Endothelial cell (in vitro differentiated cells): ENCODE results near the gene PDE4D. TPM values are rescaled to one million over a fixed set of nuclear protein-coding genes. Genes with fewer than 3 reads are reported as not detected.

Experiments used
- DNase-seq: peaks from one replicate; pipeline ENCODE4 v3.0.0; 2021; ENCODE audit warnings: low spot score
- H3K27ac Mint-ChIP-seq: one replicate; pipeline ENCODE4 v1.8.0; 2021; ENCODE audit warnings: mixed read lengths, inconsistent platforms; ENCODE audit not compliant: unreplicated experiment
- H3K27me3 Mint-ChIP-seq: one replicate; pipeline ENCODE4 v1.8.0; 2021; ENCODE audit warnings: mild to moderate bottlenecking, moderate library complexity, mixed read lengths, inconsistent platforms; ENCODE audit not compliant: unreplicated experiment
- H3K36me3 Mint-ChIP-seq: one replicate; pipeline ENCODE4 v1.8.0; 2021; ENCODE audit warnings: mild to moderate bottlenecking, low read depth, mixed read lengths, inconsistent platforms; ENCODE audit not compliant: unreplicated experiment
- H3K4me1 Mint-ChIP-seq: one replicate; pipeline ENCODE4 v1.8.0; 2021; ENCODE audit warnings: mild to moderate bottlenecking, mixed read lengths, inconsistent platforms; ENCODE audit not compliant: unreplicated experiment
- H3K4me3 Mint-ChIP-seq: one replicate; pipeline ENCODE4 v1.8.0; 2021; ENCODE audit warnings: mild to moderate bottlenecking, mixed read lengths, inconsistent platforms; ENCODE audit not compliant: unreplicated experiment
- H3K9me3 Mint-ChIP-seq: one replicate; pipeline ENCODE4 v1.8.0; 2021; ENCODE audit warnings: mixed read lengths, inconsistent platforms; ENCODE audit not compliant: unreplicated experiment
- CTCF ChIP-seq: fragments of 200-600 bp; sonication (generic); IDR thresholded peaks from one replicate; pipeline ENCODE4 v1.5.0; 2021; ENCODE audit warnings: antibody characterized with exemption; ENCODE audit not compliant: unreplicated experiment
- total RNA-seq: library from RNA; stranded (reverse); fragmentation: NEBNext Ultra II Directional; extraction: Animal tissue kit (Norgen Biotek cat#: 25700); gene quantifications from one replicate; pipeline ENCODE4 v1.2.1, GENCODE V29; 2021; ENCODE audit not compliant: unreplicated experiment

Gene PDE4D
- total RNA-seq, 1 donor from 2014 or later: 9.4 TPM

DNA sequence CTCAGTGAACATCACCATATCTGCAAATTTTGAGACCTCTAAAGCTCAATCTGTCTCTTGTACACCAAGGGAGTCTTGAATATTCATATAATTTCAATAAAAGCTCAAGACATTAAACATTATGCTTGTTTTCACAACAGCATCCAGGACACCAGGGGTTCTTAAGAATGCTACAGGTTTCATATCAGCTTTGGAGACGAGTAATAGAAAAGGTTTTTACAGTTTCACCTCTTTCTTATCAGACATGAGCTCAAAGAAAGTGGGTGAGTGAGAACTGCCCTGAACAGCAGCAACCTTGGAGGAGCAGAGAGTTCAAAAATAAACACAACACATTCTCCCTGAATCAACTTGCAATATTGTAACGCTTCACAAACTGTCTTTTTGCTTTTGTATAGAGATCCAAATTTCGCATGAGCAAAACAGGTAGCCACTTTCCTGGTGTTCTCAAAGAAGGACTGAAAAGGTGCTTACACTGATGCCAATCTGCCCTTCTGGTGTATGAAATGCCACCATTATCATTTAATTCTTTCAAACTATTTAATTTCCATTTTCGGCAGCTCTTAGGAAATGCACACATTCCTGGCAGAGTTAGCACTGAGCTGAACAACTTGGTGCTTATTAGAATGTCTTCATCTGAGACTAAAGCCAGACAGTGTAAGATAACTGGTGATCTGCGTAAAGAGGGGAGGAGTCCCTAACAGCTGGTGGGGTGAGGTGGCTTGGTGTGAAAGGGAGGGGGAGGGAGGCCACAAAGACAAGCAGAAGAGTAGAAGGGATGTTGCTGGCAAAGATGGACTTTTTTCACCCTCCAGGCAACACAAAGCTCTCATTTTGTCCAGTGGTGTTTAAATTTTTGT is 535.3 kb downstream of the PDE4D start:
- DNase-seq: no peak
- Mint-ChIP-seq H3K4me1 (peaks cover 14% of the 10 kb centered on the region), H3K36me3 (no peaks in the 10 kb centered on the region), H3K9me3 (no peaks in the 10 kb centered on the region), H3K27me3 (no peaks in the 10 kb centered on the region), H3K27ac (no peak overlapping the region), H3K4me3 (no peak overlapping the region)
- no peak for TF ChIP-seq CTCF

DNA sequence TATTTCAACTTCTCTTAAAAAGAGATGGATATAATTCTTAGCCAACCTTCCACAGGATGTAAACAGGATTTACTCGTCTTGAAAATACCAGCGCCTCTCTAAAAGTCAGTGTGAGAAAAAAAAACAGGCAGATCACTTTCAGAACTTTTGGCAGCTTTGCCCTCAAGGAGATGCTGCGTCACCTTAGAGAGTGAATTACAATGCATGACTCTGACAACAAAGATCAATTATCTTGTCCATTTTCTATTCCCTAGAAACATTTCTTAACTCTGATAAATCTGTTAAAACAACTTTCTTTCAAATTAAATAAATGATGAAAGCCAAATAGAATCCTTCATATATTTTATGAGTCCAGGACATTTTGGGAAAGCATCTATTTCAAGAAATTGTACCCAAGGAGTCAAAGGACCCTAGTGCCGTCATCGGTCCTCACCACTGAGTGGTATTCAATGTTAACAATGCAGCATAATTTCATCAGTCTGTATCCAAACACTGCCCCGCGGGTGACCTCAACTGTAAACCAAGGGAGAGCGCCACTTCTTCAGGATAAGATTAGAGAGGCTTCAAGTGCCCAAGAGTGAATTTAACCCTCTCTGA is 536.0 kb downstream of the PDE4D start:
- peak overlapping the region; percentile 10 for H3K27ac Mint-ChIP-seq
- no peaks in the 10 kb centered on the region for H3K36me3 Mint-ChIP-seq
- H3K9me3 Mint-ChIP-seq: no peaks in the 10 kb centered on the region
- peaks cover 14% of the 10 kb centered on the region for H3K4me1 Mint-ChIP-seq
- no peak overlapping the region for H3K4me3 Mint-ChIP-seq
- no peaks in the 10 kb centered on the region for H3K27me3 Mint-ChIP-seq
- DNase-seq: no peak
- TF ChIP-seq CTCF: no peak

- H3K4me3 Mint-ChIP-seq: no peak overlapping the region
- H3K9me3 Mint-ChIP-seq: no peaks in the 10 kb centered on the region
- H3K27ac Mint-ChIP-seq: peak overlapping the region; percentile 10
- no peak for TF ChIP-seq CTCF
- no peaks in the 10 kb centered on the region for H3K36me3 Mint-ChIP-seq
- peaks cover 14% of the 10 kb centered on the region for H3K4me1 Mint-ChIP-seq
- no peaks in the 10 kb centered on the region for H3K27me3 Mint-ChIP-seq
- DNase-seq: peak; percentile 17
Measured at GRCh38 chr5:59356813-59357380, 536.6 kb downstream of the PDE4D start.

- no peak overlapping the region for H3K4me3 Mint-ChIP-seq
- no peaks in the 10 kb centered on the region for H3K9me3 Mint-ChIP-seq
- no peak for TF ChIP-seq CTCF
- H3K27me3 Mint-ChIP-seq: no peaks in the 10 kb centered on the region
- no peak overlapping the region for H3K27ac Mint-ChIP-seq
- DNase-seq: no peak
- H3K4me1 Mint-ChIP-seq: peaks cover 14% of the 10 kb centered on the region
- H3K36me3 Mint-ChIP-seq: no peaks in the 10 kb centered on the region
Measured at GRCh38 chr5:59354811-59355210, 538.7 kb downstream of the PDE4D start.

DNA sequence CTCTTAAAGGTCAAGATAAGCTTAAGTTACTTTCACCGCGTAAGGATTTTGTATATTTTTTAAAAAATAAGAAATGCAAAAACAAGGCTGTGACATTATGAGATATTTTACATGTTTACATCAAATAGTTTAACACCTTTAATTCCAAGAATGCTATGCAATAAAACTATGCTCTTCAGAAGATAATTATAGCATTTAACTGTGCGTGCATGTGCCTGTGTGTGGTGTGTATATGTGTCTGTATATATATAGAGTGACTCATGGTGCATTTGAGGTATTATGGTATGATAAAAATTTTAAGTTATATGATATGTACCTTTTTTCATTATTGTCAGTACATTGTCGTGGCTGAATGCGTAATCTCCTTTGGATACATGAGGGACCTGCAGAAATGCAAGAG is 539.3 kb downstream of the PDE4D start:
- peaks cover 14% of the 10 kb centered on the region for H3K4me1 Mint-ChIP-seq
- no peaks in the 10 kb centered on the region for H3K9me3 Mint-ChIP-seq
- no peak overlapping the region for H3K27ac Mint-ChIP-seq
- DNase-seq: no peak
- no peaks in the 10 kb centered on the region for H3K36me3 Mint-ChIP-seq
- no peak overlapping the region for H3K4me3 Mint-ChIP-seq
- no peaks in the 10 kb centered on the region for H3K27me3 Mint-ChIP-seq
- TF ChIP-seq CTCF: no peak
